T-cell (primary cell): Measurements from ENCODE around the gene HSPA1L. TPM values are rescaled to one million over a fixed set of nuclear protein-coding genes. Genes with fewer than 3 reads are reported as not detected.
"Not testable (repeated sequence)": the region's sequence is repeated elsewhere in the genome, so short reads cannot be mapped to it uniquely, and the experiment has no call there.

Experiments
- ATAC-seq, 4 experiments: fragments of 200-7000 bp in 3 of 4; fragments of 150-1000 bp in 1 of 4; cut with Tn5 transposase; replicated peaks in 1 of 4; 1 replicate in 3 of 4; 2 replicates in 1 of 4; pipeline ENCODE4 v1.10.0; 2021; ENCODE audit warnings: moderate library complexity in 3 of 4, mild to moderate bottlenecking in 2 of 4, moderate number of reproducible peaks in 1 of 4
- CTCF ChIA-PET, 2 donors: fragments of 300-600 bp; sonication (Branson Sonifier 250); formaldehyde crosslinking; loops; one replicate each; lab custom pipeline; 2022; ENCODE audit warnings: antibody characterized with exemption in 2 of 2; lab: Charles Lee
- POLR2A ChIA-PET, 2 donors: fragments of 300-600 bp; sonication (Branson Sonifier 250); formaldehyde crosslinking; loops; one replicate each; lab custom pipeline; 2022; ENCODE audit warnings: antibody characterized with exemption in 2 of 2; lab: Charles Lee
- DNase-seq, 35 experiments: peaks; one replicate each; pipeline versions ENCODE4 v3.0.0 to v3.0.0-alpha.2; 2013 to 2023
- H3K27ac ChIP-seq: one replicate; pipeline ENCODE4 v1.5.1; 2013; ENCODE audit warnings: low read length
- H3K27me3 ChIP-seq, 2 experiments: replicated peaks in 1 of 2; 1 replicate in 1 of 2; 2 replicates in 1 of 2; pipeline versions ENCODE4 v1.6.1 to v1.7.0; 2013; ENCODE audit warnings: low read length in 1 of 2, mixed read lengths in 1 of 2; ENCODE audit not compliant: control insufficient read depth in 2 of 2, insufficient read depth in 2 of 2; ENCODE audit errors: extremely low read depth in 1 of 2
- H3K36me3 ChIP-seq, 2 donors: 1 replicate in 1 of 2; 2 replicates in 1 of 2; pipeline versions ENCODE4 v1.6.1 to v1.7.0; 2013; ENCODE audit warnings: low read length in 1 of 2; ENCODE audit not compliant: control insufficient read depth in 2 of 2, insufficient read depth in 1 of 2; ENCODE audit errors: extremely low read depth in 1 of 2
- H3K4me1 ChIP-seq, 2 experiments: 1 replicate in 1 of 2; 2 replicates in 1 of 2; pipeline versions ENCODE4 v1.6.1 to v1.7.0; 2013; ENCODE audit warnings: low read length in 2 of 2, mixed read lengths in 1 of 2; ENCODE audit not compliant: insufficient read depth in 2 of 2, control insufficient read depth in 1 of 2; ENCODE audit errors: extremely low read depth in 1 of 2
- H3K4me3 ChIP-seq, 2 donors: 1 replicate in 1 of 2; 2 replicates in 1 of 2; pipeline versions ENCODE4 v1.5.1 to v1.7.0; 2013; ENCODE audit warnings: mild to moderate bottlenecking in 2 of 2, low read length in 1 of 2, moderate library complexity in 1 of 2; ENCODE audit not compliant: control insufficient read depth in 1 of 2; ENCODE audit errors: extremely low read depth in 1 of 2
- H3K9me3 ChIP-seq: 2 replicates; pipeline ENCODE4 v1.7.0; 2013
- H3K27ac Mint-ChIP-seq, 2 donors: one replicate each; pipeline ENCODE4 v1.8.0; 2020 to 2021; ENCODE audit warnings: mild to moderate bottlenecking in 2 of 2, mixed read lengths in 2 of 2
- H3K27me3 Mint-ChIP-seq, 2 donors: one replicate each; pipeline ENCODE4 v1.8.0; 2021 to 2022; ENCODE audit warnings: mixed read lengths in 2 of 2
- H3K36me3 Mint-ChIP-seq: one replicate; pipeline ENCODE4 v1.8.0; 2021; ENCODE audit warnings: mixed read lengths
- H3K4me1 Mint-ChIP-seq, 3 donors: one replicate each; pipeline ENCODE4 v1.8.0; 2020 to 2022; ENCODE audit warnings: mixed read lengths in 3 of 3, mild to moderate bottlenecking in 1 of 3
- H3K4me3 Mint-ChIP-seq, 3 donors: one replicate each; pipeline ENCODE4 v1.8.0; 2020 to 2022; ENCODE audit warnings: mild to moderate bottlenecking in 3 of 3, mixed read lengths in 3 of 3, moderate library complexity in 3 of 3
- H3K9me3 Mint-ChIP-seq, 3 donors: one replicate each; pipeline ENCODE4 v1.8.0; 2020 to 2022; ENCODE audit warnings: mixed read lengths in 3 of 3
- WGBS: methylation state at CpG from one replicate; pipeline ENCODE4 v1.1.5; 2013; ENCODE audit warnings: missing lambda C conversion rate; ENCODE audit not compliant: insufficient coverage; 5-methylcytosine and 5-hydroxymethylcytosine counted together
- total RNA-seq, 35 experiments: library from RNA in 6 of 35; stranded (reverse) in 6 of 35; fragments of 120-200 nt in 1 of 35; gene quantifications; one replicate each; pipeline versions ENCODE4 v1.2.1 to v1.2.4 and lab custom pipeline; 2013 to 2026

The HSPA1L gene
- total RNA-seq, 5 donors from 2014 or later (not counting 1 experiment from before 2014, with no cell fraction given) = 2.8 to 8.5 (median 8.1) TPM

DNA sequence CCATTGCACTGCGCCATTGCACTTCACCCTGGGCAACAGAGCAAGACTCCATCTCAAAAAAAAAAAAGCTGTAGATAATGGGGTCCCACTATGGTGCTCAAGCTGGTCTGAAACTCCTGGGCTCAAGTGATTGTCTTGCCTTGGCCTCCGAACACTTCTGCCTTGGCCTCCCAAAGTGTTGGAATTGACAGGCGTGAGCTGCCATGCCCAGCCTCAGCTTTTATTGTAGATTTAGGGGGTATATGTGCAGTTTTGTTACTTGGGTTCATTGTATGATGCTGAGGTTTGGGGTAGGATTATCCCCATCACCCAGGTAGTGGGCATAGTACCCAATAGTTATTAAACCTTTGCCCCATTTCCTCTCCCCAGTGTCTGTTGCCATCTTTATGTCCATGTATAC lies 23.9 kb upstream of the HSPA1L start:
- Mint-ChIP-seq H3K27ac (peak overlapping the region in 1 of 2 donors; percentile 48), H3K4me1 (peaks cover 35 to 45% (median 44%) of the 10 kb centered on the region in 3 donors), H3K27me3 (no peaks in the 10 kb centered on the region), H3K4me3 (no peak overlapping the region), H3K9me3 (no peaks in the 10 kb centered on the region), H3K36me3 (peaks cover 33% of the 10 kb centered on the region)
- WGBS = 92% methylated on average over 2 of the region's 3 CpGs
- Histone ChIP-seq H3K9me3 (no peaks in the 10 kb centered on the region), H3K4me3 (no peak overlapping the region), H3K27ac (no peak overlapping the region), H3K36me3 (peaks cover 5 to 44% of the 10 kb centered on the region in 2 donors), H3K4me1 (peaks cover 17 to 43% of the 10 kb centered on the region in 2 experiments), H3K27me3 (no peaks in the 10 kb centered on the region)
- POLR2A ChIA-PET = no interaction called here
- CTCF ChIA-PET = interaction anchor here (0.5 to 2.3 kb wide), 5 partner anchors 21 to 237 kb away, joined by 3 to 5 read pairs (median 5); partner anchors contain the start of gene NEU1 (in 1 of the 2)
- ATAC-seq = no peak
- DNase-seq = no peak

- not testable (repeated sequence) for H3K9me3 ChIP-seq, DNase-seq, H3K9me3 Mint-ChIP-seq, ATAC-seq, H3K27me3 ChIP-seq, H3K27me3 Mint-ChIP-seq
- ChIA-PET CTCF (interaction anchor here (0.6 to 2.3 kb wide), 3 partner anchors 22 to 50 kb away, joined by 3 to 5 read pairs (median 4); partner anchors contain the start of gene NEU1 (in 1 of the 2)), POLR2A (interaction anchor here in 1 of 2 donors (0.7 kb wide), 1 partner anchor 285 kb away, joined by 5 read pairs; no protein-coding TSS in a partner anchor)
- WGBS = 61% methylated on average over 3 of the region's 9 CpGs
- Histone ChIP-seq H3K27ac (peak overlapping the region; percentile 97), H3K4me1 (peaks cover 17 to 49% of the 10 kb centered on the region in 2 experiments), H3K4me3 (peak overlapping the region in 1 of 2 donors; percentile 10), H3K36me3 (peaks cover 5 to 44% of the 10 kb centered on the region in 2 donors)
- H3K27ac Mint-ChIP-seq = peak overlapping the region; percentile 98 to 100
- H3K36me3 Mint-ChIP-seq = peaks cover 33% of the 10 kb centered on the region
- peaks cover 35 to 47% (median 44%) of the 10 kb centered on the region in 3 donors for H3K4me1 Mint-ChIP-seq
- peak overlapping the region; percentile 13 to 98 (median 21) for H3K4me3 Mint-ChIP-seq
Measured at GRCh38 chr6:31838114-31838553, 23.1 kb upstream of the HSPA1L start.

DNA sequence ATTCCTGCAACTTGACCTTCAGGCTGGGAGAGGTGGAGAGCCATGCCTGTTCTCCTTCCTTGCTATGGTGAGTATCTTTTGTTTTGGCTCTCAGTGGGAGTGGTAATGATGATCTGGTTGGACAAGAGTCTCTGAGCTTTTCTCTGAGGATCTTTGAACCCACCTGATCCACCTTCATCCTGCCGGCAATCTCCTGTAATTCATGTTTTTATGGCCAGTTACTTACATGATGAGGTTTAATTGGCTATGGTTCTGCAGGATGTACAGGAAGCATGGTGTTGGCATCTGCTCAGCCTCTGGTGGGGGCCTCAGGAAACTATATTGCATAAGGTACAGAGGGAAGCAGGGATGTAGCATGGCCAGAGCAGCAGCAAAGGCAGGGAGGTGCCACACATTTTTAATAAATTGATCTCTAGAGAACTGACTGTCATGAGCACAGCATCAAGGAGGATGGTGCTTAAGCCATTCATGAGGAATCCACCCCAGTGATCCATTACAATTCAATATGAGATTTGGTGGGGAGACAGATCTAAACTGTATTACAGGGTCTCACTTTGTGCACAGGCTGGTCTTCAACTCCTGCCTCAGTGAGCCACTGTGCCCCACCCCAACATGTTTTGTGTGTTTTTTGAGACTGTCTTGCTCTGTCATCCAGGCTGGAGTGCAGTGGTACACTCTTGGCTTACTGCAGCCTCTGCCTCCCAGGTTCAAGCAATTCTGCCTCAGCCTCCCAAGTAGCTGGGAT lies 22.5 kb upstream of the HSPA1L start:
- peak overlapping the region; percentile 98 to 100 for H3K27ac Mint-ChIP-seq
- H3K9me3 Mint-ChIP-seq = no peaks in the 10 kb centered on the region
- ChIA-PET POLR2A (interaction anchor here in 1 of 2 donors (0.7 to 0.8 kb wide), 2 partner anchors 9 to 285 kb away, joined by 3 to 5 read pairs; no protein-coding TSS in a partner anchor), CTCF (interaction anchor here (0.6 to 1.1 kb wide), 3 partner anchors 9 to 107 kb away, joined by 3 to 4 read pairs (median 3); no protein-coding TSS in a partner anchor)
- H3K4me1 Mint-ChIP-seq = peaks cover 36 to 50% (median 44%) of the 10 kb centered on the region in 3 donors
- H3K4me3 Mint-ChIP-seq = peak overlapping the region; percentile 94 to 98 (median 98)
- Histone ChIP-seq H3K27ac (peak overlapping the region; percentile 97), H3K4me1 (peaks cover 17 to 49% of the 10 kb centered on the region in 2 experiments), H3K36me3 (peaks cover 5 to 44% of the 10 kb centered on the region in 2 donors), H3K27me3 (no peaks in the 10 kb centered on the region), H3K9me3 (no peaks in the 10 kb centered on the region), H3K4me3 (peak overlapping the region; percentile 46 to 97)
- H3K27me3 Mint-ChIP-seq = no peaks in the 10 kb centered on the region
- ATAC-seq = no peak
- DNase-seq = no peak
- no CpG with 5 or more reads among the region's 1 CpG for WGBS
- peaks cover 33% of the 10 kb centered on the region for H3K36me3 Mint-ChIP-seq

DNA sequence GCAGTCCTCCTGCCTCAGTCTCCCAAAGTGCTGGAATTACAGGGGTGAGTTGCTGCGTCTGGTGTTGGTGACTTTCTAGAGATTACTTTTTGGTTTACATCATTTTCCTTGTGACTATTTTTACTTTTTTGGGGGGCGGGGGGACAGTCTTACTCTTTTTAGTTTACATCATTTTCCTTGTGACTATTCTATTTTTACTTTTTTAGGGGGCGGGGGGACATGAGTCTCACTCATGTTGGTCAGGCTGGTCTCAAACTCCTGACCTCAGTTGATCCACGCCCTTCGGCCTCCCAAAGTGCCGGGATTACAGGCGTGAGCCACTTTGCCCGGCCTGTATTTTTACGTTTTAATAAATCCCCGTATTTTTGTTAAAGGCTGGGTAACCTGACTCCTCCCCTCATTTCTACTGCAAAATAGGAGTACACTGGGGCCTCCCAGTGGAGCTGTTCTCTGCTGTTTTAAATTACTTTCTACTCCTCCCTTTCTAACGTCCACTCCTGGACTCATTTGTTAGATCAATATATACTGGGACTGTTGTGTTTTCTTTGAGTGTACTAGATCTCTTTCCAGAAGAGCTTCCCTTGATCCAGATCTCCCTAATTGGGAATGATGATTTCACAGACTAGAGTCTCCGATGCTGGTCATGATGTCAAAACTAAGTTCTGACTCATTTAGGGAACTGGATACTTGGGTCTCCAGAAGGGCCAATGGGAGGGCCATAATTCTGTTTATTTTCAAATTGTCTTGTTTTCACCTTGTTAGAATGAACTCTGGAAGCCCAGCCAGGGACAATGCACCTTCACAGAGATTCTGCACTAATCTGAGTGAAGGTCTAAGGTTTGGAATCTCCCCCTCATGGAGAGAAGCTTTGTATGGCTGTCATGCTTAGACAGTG lies 21.6 kb upstream of the HSPA1L start:
- CTCF ChIA-PET = interaction anchor here (0.5 to 1.1 kb wide), 5 partner anchors 10 to 173 kb away, joined by 3 to 9 read pairs (median 5); no protein-coding TSS in a partner anchor
- 22% methylated on average over 6 of the region's 12 CpGs for WGBS
- Mint-ChIP-seq H3K4me1 (peaks cover 36 to 50% (median 44%) of the 10 kb centered on the region in 3 donors), H3K36me3 (peaks cover 33% of the 10 kb centered on the region), H3K4me3 (peak overlapping the region; percentile 94 to 98 (median 98)), H3K9me3 (no peaks in the 10 kb centered on the region), H3K27ac (peak overlapping the region; percentile 98 to 100), H3K27me3 (no peaks in the 10 kb centered on the region)
- Histone ChIP-seq H3K4me1 (peaks cover 17 to 49% of the 10 kb centered on the region in 2 experiments), H3K4me3 (peak overlapping the region; percentile 97 to 98), H3K9me3 (no peaks in the 10 kb centered on the region), H3K27ac (peak overlapping the region; percentile 97), H3K27me3 (no peaks in the 10 kb centered on the region), H3K36me3 (peaks cover 5 to 44% of the 10 kb centered on the region in 2 donors)
- ATAC-seq = no peak
- DNase-seq = peak in 1 of 35 experiments; percentile 55
- POLR2A ChIA-PET = interaction anchor here (0.6 to 0.8 kb wide), 4 partner anchors 10 to 261 kb away, joined by 3 to 6 read pairs (median 4); no protein-coding TSS in a partner anchor

DNA sequence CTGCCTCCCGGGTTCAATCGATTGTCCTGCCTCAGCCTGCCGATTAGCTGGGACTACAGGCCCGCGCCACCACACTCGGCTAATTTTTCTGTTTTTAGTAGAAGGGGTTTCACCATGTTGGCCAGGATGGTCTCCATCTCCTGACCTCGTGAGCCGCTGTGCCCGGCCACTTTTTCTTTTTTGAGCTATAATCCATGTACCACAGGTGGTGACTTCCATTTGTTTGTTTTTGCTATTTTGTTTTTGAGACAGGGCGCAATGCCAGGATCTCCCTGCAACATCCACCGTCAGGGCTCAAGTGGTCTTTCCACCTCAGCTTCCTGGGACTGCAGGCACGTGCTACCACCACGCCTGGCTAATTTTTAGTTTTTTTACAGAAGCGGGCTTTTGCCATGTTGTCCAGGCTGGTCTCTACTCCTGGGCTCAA lies 21.0 kb upstream of the HSPA1L start:
- H3K4me1 Mint-ChIP-seq = peaks cover 37 to 51% (median 46%) of the 10 kb centered on the region in 3 donors
- peak in 1 of 35 experiments; percentile 26 for DNase-seq
- peak overlapping the region; percentile 98 to 100 for H3K27ac Mint-ChIP-seq
- Histone ChIP-seq H3K36me3 (peaks cover 5 to 44% of the 10 kb centered on the region in 2 donors), H3K27me3 (no peaks in the 10 kb centered on the region), H3K27ac (peak overlapping the region; percentile 97), H3K4me1 (peaks cover 19 to 54% of the 10 kb centered on the region in 2 experiments), H3K4me3 (peak overlapping the region; percentile 97 to 98), H3K9me3 (no peaks in the 10 kb centered on the region)
- H3K27me3 Mint-ChIP-seq = no peaks in the 10 kb centered on the region
- ATAC-seq = no peak
- H3K9me3 Mint-ChIP-seq = no peaks in the 10 kb centered on the region
- H3K4me3 Mint-ChIP-seq = peak overlapping the region; percentile 94 to 98 (median 98)
- ChIA-PET CTCF (interaction anchor here (0.5 to 0.7 kb wide), 3 partner anchors 13 to 173 kb away, joined by 5 to 9 read pairs (median 6); no protein-coding TSS in a partner anchor), POLR2A (interaction anchor here (0.6 to 0.7 kb wide), 5 partner anchors 16 to 260 kb away, joined by 3 to 7 read pairs (median 4); no protein-coding TSS in a partner anchor)
- H3K36me3 Mint-ChIP-seq = peaks cover 33% of the 10 kb centered on the region
- 0% methylated on average over 3 of the region's 14 CpGs for WGBS
